NCI-H1436 treated with DMSO at 0.1 percent for 48 hours (cell line): ENCODE measurements around the gene ADAT3.

ENCODE experiments used
- DNase-seq: peaks from one replicate; lab custom pipeline; 2025; lab: John Stamatoyannopoulos, UW

The ADAT3 gene

GRCh38 chr19:1957562-1958248 is 52.5 kb downstream of the ADAT3 start:
- DNase-seq: no peak

GRCh38 chr19:1959928-1960589 is 54.9 kb downstream of the ADAT3 start:
- no peak for DNase-seq

- no peak for DNase-seq
Measured at GRCh38 chr19:1961000-1961883, 56.0 kb downstream of the ADAT3 start.

- DNase-seq: no peak
Measured at GRCh38 chr19:1962674-1963073, 57.5 kb downstream of the ADAT3 start.
